Type B pancreatic cell (in vitro differentiated cells): ENCODE data around the gene STXBP5. TPM values are rescaled to one million over a fixed set of nuclear protein-coding genes. Genes with fewer than 3 reads are reported as not detected.

ENCODE experiments used
- DNase-seq: peaks from one replicate; pipeline ENCODE4 v3.0.0; 2021; ENCODE audit warnings: mixed read lengths; ENCODE audit not compliant: unreplicated experiment; ENCODE audit errors: extremely low spot score
- H3K27ac Mint-ChIP-seq: 2 replicates; pipeline ENCODE4 v1.8.0; 2021; ENCODE audit warnings: mild to moderate bottlenecking, mixed read lengths
- H3K27me3 Mint-ChIP-seq: 2 replicates; pipeline ENCODE4 v1.8.0; 2021; ENCODE audit warnings: mixed read lengths
- H3K36me3 Mint-ChIP-seq: 2 replicates; pipeline ENCODE4 v1.8.0; 2021; ENCODE audit warnings: mixed read lengths
- H3K4me1 Mint-ChIP-seq: one replicate; pipeline ENCODE4 v1.8.0; 2021; ENCODE audit warnings: mixed read lengths; ENCODE audit not compliant: unreplicated experiment
- H3K4me3 Mint-ChIP-seq: 2 replicates; pipeline ENCODE4 v1.8.0; 2021; ENCODE audit warnings: mild to moderate bottlenecking, mixed read lengths
- H3K9me3 Mint-ChIP-seq: 2 replicates; pipeline ENCODE4 v1.8.0; 2021; ENCODE audit warnings: mixed read lengths
- total RNA-seq: library from RNA; stranded (reverse); gene quantifications from 2 replicates; pipeline ENCODE4 v1.2.1, GENCODE V29; 2021; ENCODE audit warnings: low replicate concordance
- TF ChIP-seq, protein P1 (sequence below): fragments of 200-600 bp; sonication (generic); conservative IDR thresholded peaks from 2 replicates; pipeline ENCODE4 v1.5.0; 2021; ENCODE audit warnings: antibody characterized with exemption, mild to moderate bottlenecking

Gene STXBP5
- total RNA-seq, 1 donor from 2014 or later: 21.0 TPM

DNA sequence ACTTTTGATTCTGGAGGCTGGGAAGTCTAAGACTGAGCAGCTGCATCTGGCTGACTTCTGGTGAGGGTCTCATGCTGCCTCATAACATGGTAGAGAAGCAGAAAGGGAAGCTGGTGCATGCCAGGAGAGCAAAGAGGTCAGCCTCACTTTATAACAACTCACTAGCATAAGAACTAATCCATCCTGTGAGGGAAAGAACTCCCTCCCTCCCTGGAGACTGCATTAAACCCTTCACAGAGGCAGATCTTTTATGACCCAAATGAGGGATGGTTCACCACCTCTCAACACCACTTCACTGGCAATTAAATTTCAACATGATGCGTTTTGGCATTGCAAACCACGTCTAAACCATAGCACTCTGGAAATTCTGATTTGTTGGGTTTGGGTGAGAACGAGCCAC lies 33.9 kb downstream of the STXBP5 start:
- Mint-ChIP-seq H3K27ac (no peak overlapping the region), H3K9me3 (no peaks in the 10 kb centered on the region), H3K27me3 (no peaks in the 10 kb centered on the region), H3K36me3 (peaks cover 13% of the 10 kb centered on the region), H3K4me3 (no peak overlapping the region), H3K4me1 (no peaks in the 10 kb centered on the region)
- no peak for DNase-seq
- TF ChIP-seq, protein P1, sequence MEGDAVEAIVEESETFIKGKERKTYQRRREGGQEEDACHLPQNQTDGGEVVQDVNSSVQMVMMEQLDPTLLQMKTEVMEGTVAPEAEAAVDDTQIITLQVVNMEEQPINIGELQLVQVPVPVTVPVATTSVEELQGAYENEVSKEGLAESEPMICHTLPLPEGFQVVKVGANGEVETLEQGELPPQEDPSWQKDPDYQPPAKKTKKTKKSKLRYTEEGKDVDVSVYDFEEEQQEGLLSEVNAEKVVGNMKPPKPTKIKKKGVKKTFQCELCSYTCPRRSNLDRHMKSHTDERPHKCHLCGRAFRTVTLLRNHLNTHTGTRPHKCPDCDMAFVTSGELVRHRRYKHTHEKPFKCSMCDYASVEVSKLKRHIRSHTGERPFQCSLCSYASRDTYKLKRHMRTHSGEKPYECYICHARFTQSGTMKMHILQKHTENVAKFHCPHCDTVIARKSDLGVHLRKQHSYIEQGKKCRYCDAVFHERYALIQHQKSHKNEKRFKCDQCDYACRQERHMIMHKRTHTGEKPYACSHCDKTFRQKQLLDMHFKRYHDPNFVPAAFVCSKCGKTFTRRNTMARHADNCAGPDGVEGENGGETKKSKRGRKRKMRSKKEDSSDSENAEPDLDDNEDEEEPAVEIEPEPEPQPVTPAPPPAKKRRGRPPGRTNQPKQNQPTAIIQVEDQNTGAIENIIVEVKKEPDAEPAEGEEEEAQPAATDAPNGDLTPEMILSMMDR: no peak

DNA sequence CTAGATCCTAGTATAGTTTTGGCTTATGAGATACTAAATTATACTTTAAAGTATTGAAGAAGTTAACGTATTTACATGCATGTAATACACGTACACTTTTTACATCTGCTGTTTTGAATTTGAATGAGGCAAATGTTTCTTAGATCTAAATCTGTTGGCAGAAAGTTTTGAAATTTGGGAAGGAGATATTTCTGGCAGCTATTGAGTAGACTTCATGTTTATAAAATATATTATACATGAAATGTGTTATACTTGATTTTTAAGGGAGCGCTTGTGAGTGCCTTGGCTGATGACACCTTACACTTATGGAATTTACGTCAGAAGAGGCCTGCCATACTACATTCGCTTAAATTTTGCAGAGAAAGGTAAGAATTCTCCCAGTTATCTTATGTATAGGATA lies 34.7 kb downstream of the STXBP5 start:
- Mint-ChIP-seq H3K4me1 (no peaks in the 10 kb centered on the region), H3K36me3 (peaks cover 9% of the 10 kb centered on the region), H3K27ac (no peak overlapping the region), H3K9me3 (no peaks in the 10 kb centered on the region), H3K27me3 (no peaks in the 10 kb centered on the region), H3K4me3 (no peak overlapping the region)
- no peak for DNase-seq
- TF ChIP-seq, protein P1: no peak

DNA sequence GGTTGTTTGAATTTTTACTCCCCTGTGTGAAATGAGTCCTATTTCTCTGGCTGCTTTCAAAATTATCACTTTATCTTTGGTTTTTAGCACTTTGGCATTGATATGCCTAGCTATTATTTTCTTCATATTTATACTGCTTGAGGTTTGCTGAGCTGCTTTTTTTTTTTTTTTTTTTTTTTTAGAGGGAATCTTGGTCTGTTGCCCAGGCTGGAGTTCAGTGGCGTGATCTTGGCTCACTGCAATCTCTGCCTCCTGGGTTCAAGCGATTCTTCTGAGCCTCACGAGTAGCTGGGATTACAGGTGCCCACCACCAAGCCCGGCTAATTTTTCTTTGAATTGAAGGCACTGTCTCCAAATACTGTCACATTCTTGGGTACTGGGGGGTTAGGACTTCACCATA lies 40.6 kb downstream of the STXBP5 start:
- Mint-ChIP-seq H3K4me1 (no peaks in the 10 kb centered on the region), H3K27ac (no peak overlapping the region)
- DNase-seq: no peak

DNA sequence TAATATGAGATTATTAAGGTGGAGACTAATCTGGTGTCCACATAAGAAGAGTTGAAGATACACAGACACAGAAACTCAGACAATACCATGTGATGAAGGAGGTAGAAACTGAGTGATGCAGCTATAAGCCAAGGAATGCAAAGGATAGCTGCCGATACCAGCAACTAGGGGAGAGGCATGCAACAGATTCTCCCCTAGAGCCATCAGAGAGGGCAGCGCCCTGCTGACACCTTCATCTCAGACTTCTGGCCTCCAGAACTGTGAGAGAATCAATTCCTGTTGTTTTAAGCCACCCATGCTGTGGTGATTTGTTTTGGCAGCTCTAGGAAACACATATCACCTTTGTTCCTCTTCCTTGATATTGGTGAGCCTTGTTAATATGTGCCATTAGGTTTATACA lies 41.5 kb downstream of the STXBP5 start:
- no peaks in the 10 kb centered on the region for H3K27me3 Mint-ChIP-seq
- no peak overlapping the region for H3K4me3 Mint-ChIP-seq
- TF ChIP-seq, protein P1: no peak
- H3K27ac Mint-ChIP-seq: no peak overlapping the region
- peaks cover 23% of the 10 kb centered on the region for H3K36me3 Mint-ChIP-seq
- H3K9me3 Mint-ChIP-seq: no peaks in the 10 kb centered on the region
- no peak for DNase-seq
- no peaks in the 10 kb centered on the region for H3K4me1 Mint-ChIP-seq

More for the DNA sequence above, 40.6 kb downstream of the STXBP5 start:
- Mint-ChIP-seq H3K9me3 (no peaks in the 10 kb centered on the region), H3K27me3 (no peaks in the 10 kb centered on the region), H3K36me3 (peaks cover 17% of the 10 kb centered on the region), H3K4me3 (no peak overlapping the region)
- TF ChIP-seq, protein P1: no peak

DNA sequence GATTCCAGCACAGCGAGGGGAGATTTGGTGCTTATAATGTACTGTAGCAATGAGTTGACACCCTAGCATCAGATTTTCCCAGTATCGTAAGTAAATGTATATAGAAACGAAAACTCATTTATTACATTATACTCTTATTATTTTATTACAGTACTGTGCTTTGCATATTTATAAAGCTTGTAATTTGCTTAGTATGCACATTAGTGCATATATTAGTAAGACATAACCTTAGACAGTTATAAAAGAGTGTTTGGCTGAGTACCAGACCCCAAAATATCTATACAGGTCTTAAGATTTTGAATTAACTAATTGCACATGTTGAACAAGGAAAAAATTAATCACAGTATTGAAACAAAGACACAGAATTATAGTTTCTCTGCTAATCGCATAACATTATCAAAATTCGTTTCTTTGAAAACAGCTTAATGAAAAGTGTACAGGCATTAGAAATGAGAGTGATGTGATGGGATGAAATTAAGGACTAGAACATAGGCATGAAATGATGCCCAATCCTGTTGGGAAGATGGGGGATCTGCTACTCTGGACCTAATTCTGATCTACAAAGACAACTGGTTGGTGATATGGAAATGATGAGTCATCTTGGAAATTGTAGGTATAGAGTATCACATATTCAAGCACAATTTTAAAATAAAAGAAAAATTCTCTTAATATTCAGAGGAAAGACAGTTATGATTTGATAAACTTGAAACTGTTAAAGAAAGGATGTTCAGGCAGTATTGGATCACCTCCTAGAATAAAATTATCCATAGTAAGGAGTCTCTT lies 42.8 kb downstream of the STXBP5 start:
- TF ChIP-seq, protein P1: no peak
- no peaks in the 10 kb centered on the region for H3K27me3 Mint-ChIP-seq
- peaks cover under 1% of the 10 kb centered on the region for H3K9me3 Mint-ChIP-seq
- no peaks in the 10 kb centered on the region for H3K4me1 Mint-ChIP-seq
- no peak for DNase-seq
- H3K4me3 Mint-ChIP-seq: no peak overlapping the region
- no peak overlapping the region for H3K27ac Mint-ChIP-seq
- H3K36me3 Mint-ChIP-seq: peaks cover 31% of the 10 kb centered on the region
